Measurements from ENCODE around the gene SUGCT.

The SUGCT gene

DNA sequence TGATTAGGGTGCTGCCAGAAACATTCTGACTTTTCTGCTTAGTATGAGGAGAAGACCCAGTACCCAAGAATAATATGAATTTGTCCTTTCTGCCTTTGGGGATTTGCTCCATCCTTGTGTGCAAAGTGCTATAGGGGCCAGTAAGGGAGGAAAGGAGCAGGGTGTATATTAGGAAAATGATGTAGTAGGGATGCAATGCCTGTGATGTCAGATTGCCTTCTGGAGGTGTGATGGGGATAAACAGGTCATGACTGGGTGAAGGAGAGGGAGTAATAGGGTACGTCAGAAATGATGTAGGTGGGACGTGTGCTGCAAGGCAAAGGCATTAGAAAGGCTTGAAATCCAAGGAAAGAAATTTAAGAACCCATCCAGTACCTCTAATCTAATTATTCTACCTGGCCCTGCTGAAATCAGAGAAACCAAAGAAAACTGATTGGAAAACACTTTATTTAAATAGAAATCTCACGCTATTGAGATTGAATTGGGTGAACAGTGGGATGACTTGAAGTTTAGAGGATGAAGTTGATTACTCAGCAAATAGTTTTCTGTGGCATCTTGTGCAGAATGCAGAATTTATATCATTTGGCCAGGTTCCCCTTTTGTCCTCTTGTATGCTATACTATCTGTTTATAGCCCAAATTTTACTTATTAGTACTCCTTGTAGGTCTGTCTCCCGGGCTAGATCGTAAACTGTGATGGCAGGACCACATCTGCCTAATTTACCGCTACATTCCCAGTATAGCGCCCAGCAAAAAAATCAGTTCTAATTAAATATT lies 503.9 kb downstream of the SUGCT start:
- no peak for DNase-seq (ENCODE audit: low read depth in 1 of 2, low spot score in 1 of 2)
- Histone ChIP-seq H3K27ac (replicated peaks) (no peak overlapping the region), H3K4me3 (replicated peaks; ENCODE audit: insufficient read depth, low read length) (no peak overlapping the region), H3K27me3 (ENCODE audit: insufficient read depth, poor library complexity, severe bottlenecking) (peaks cover 2% of the 10 kb centered on the region)
- TF ChIP-seq GABPA (IDR thresholded peaks at IDR 0.05; ENCODE audit: low read depth) (no peak), POLR2AphosphoS5 (IDR thresholded peaks at IDR 0.05; ENCODE audit: low read depth) (no peak), SPI1 (IDR thresholded peaks at IDR 0.05; ENCODE audit: borderline replicate concordance, low read depth) (no peak)
- TF ChIP-seq, protein P1, sequence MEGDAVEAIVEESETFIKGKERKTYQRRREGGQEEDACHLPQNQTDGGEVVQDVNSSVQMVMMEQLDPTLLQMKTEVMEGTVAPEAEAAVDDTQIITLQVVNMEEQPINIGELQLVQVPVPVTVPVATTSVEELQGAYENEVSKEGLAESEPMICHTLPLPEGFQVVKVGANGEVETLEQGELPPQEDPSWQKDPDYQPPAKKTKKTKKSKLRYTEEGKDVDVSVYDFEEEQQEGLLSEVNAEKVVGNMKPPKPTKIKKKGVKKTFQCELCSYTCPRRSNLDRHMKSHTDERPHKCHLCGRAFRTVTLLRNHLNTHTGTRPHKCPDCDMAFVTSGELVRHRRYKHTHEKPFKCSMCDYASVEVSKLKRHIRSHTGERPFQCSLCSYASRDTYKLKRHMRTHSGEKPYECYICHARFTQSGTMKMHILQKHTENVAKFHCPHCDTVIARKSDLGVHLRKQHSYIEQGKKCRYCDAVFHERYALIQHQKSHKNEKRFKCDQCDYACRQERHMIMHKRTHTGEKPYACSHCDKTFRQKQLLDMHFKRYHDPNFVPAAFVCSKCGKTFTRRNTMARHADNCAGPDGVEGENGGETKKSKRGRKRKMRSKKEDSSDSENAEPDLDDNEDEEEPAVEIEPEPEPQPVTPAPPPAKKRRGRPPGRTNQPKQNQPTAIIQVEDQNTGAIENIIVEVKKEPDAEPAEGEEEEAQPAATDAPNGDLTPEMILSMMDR (IDR thresholded peaks at IDR 0.05; ENCODE audit: insufficient read depth, low read length): no peak
- TF ChIP-seq, protein P2, sequence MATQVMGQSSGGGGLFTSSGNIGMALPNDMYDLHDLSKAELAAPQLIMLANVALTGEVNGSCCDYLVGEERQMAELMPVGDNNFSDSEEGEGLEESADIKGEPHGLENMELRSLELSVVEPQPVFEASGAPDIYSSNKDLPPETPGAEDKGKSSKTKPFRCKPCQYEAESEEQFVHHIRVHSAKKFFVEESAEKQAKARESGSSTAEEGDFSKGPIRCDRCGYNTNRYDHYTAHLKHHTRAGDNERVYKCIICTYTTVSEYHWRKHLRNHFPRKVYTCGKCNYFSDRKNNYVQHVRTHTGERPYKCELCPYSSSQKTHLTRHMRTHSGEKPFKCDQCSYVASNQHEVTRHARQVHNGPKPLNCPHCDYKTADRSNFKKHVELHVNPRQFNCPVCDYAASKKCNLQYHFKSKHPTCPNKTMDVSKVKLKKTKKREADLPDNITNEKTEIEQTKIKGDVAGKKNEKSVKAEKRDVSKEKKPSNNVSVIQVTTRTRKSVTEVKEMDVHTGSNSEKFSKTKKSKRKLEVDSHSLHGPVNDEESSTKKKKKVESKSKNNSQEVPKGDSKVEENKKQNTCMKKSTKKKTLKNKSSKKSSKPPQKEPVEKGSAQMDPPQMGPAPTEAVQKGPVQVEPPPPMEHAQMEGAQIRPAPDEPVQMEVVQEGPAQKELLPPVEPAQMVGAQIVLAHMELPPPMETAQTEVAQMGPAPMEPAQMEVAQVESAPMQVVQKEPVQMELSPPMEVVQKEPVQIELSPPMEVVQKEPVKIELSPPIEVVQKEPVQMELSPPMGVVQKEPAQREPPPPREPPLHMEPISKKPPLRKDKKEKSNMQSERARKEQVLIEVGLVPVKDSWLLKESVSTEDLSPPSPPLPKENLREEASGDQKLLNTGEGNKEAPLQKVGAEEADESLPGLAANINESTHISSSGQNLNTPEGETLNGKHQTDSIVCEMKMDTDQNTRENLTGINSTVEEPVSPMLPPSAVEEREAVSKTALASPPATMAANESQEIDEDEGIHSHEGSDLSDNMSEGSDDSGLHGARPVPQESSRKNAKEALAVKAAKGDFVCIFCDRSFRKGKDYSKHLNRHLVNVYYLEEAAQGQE (IDR thresholded peaks at IDR 0.05; ENCODE audit: insufficient replicate concordance, low read depth): no peak

DNA sequence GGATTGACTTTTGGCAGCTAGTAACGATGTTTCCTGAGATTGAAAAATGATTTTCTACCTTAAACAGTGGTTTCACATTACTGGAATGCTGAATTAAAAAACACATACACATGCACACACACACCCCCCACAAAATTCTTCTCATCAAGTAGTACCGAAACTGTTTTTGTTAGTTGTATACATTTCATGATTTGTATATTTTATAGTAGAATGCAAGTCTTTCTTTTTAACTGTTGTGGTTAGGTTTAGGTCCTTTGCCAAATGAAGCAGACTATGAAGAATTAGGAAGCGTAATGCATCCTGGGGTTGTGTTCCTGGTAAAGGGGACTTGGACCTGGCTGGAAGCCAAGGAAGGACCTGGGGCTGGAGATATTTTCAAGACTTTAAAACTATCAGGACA lies 505.8 kb downstream of the SUGCT start:
- no peak for DNase-seq (ENCODE audit: low read depth in 1 of 2, low spot score in 1 of 2)
- TF ChIP-seq POLR2AphosphoS5 (IDR thresholded peaks at IDR 0.05; ENCODE audit: low read depth) (no peak), SPI1 (IDR thresholded peaks at IDR 0.05; ENCODE audit: borderline replicate concordance, low read depth) (no peak), GABPA (IDR thresholded peaks at IDR 0.05; ENCODE audit: low read depth) (no peak)
- TF ChIP-seq, protein P1 (IDR thresholded peaks at IDR 0.05; ENCODE audit: insufficient read depth, low read length): no peak
- TF ChIP-seq, protein P2 (IDR thresholded peaks at IDR 0.05; ENCODE audit: insufficient replicate concordance, low read depth): no peak
- H3K4me3 ChIP-seq (replicated peaks; ENCODE audit: insufficient read depth, low read length): no peak overlapping the region
- peaks cover 2% of the 10 kb centered on the region for H3K27me3 ChIP-seq (ENCODE audit: insufficient read depth, poor library complexity, severe bottlenecking)
- H3K27ac ChIP-seq (replicated peaks): no peak overlapping the region

DNA sequence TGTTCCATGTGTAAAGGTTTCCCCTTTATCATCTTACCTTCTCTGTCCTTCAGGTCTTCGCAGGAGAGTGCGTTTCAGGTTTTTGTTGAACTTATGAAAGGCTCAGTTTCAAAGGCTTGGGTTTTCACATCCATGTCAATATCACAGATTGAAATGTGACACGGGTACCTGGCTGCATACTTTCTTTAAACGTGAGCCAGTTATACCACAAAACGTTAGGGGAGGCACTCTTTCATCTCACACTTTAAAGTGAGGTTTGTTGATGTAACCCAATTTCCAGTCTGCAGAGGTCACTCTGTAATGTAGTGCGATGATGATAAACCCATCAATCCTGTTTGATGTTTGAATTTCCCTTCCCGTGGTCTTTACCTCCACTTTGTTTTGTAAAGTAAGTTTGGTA lies 506.9 kb downstream of the SUGCT start:
- DNase-seq (ENCODE audit: low read depth in 1 of 2, low spot score in 1 of 2): no peak
- no peak for TF ChIP-seq SPI1 (IDR thresholded peaks at IDR 0.05; ENCODE audit: borderline replicate concordance, low read depth)
- TF ChIP-seq, protein P1 (IDR thresholded peaks at IDR 0.05; ENCODE audit: insufficient read depth, low read length): no peak
- TF ChIP-seq GABPA (IDR thresholded peaks at IDR 0.05; ENCODE audit: low read depth): no peak
- TF ChIP-seq, protein P2 (IDR thresholded peaks at IDR 0.05; ENCODE audit: insufficient replicate concordance, low read depth): no peak
- no peak for TF ChIP-seq POLR2AphosphoS5 (IDR thresholded peaks at IDR 0.05; ENCODE audit: low read depth)
- Histone ChIP-seq H3K4me3 (replicated peaks; ENCODE audit: insufficient read depth, low read length) (no peak overlapping the region), H3K27me3 (ENCODE audit: insufficient read depth, poor library complexity, severe bottlenecking) (peaks cover 2% of the 10 kb centered on the region), H3K27ac (replicated peaks) (no peak overlapping the region)
